ENCODE results near the gene DUS3L.

Gene DUS3L

DNA sequence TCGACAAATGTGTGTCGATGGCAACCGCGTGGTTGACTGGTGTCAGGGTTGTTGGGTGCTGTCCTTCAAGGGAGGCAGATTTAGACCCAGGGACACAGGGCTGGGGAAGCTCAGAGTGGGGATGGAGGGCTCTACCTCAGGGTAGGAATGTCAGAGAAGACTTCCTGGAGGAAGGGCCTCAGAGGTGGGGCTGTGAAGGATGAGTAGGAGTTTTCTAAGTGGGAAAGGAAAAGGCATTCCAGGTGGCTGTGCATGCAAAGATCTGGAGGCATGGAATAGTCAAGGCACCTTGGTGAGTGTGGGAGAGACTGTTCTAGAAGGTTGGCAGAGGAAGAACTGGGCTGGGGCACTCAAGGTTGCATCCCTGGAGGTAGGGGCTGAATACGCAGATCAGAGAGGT, 15.9 kb upstream of the DUS3L start:
- TF ChIP-seq, protein P1, sequence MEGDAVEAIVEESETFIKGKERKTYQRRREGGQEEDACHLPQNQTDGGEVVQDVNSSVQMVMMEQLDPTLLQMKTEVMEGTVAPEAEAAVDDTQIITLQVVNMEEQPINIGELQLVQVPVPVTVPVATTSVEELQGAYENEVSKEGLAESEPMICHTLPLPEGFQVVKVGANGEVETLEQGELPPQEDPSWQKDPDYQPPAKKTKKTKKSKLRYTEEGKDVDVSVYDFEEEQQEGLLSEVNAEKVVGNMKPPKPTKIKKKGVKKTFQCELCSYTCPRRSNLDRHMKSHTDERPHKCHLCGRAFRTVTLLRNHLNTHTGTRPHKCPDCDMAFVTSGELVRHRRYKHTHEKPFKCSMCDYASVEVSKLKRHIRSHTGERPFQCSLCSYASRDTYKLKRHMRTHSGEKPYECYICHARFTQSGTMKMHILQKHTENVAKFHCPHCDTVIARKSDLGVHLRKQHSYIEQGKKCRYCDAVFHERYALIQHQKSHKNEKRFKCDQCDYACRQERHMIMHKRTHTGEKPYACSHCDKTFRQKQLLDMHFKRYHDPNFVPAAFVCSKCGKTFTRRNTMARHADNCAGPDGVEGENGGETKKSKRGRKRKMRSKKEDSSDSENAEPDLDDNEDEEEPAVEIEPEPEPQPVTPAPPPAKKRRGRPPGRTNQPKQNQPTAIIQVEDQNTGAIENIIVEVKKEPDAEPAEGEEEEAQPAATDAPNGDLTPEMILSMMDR (IDR thresholded peaks at IDR 0.05) = no peak

DNA sequence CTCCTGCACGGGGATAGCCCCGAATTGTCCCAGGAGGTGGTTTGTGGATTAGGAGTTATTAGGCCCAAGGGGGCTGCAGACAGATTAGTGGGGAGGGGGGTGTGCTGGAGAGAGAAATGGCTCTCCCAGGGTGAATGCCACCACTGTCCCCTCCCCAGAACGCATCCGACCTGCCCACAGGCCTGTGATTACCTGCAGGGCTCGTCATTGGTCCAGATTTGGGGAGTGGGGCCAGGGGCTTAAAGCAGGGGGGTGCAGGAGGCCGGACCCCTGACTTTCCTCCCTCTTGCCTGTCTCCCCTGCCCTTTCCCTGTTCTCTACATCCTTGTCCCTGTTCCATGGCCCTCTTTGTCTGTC, 15.1 kb upstream of the DUS3L start:
- TF ChIP-seq, protein P1 (IDR thresholded peaks at IDR 0.05) = peak; percentile 32; the same call in 1 of the 2 replicates

DNA sequence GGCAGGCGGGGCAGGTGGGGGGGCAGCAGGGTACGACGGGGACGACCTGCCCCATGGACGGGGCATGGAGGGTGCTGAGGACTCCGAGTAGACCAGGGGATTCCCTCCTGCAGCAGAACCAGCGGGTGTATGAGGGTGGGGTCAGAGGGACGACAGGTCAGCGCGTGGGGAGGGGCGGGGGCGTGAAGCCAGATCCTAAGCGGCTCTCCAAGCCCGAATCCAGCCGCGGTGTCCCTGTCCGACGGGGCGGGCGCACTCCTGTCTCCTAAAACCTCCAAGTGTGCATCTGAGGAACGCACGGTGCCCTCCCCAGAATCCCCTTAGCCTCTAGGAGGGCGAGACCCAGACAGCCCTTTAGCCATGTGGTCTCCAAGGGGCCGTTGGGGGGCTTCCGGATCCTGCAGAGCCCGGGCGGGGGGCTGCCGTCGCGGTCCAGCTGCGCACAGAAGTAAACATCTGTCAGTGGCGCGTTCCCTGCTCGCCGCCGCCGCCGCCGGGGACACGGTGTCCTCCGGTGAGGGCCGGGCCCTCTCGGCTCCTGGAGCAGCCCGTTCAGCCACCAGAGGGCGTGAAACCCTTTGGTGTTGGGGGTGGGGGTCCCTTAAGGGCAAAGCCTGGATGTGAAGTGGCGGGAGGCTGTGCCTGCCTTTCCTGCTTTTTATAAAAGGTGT, 14.6 kb upstream of the DUS3L start:
- TF ChIP-seq, protein P1 (IDR thresholded peaks at IDR 0.05) = peak; percentile 87

DNA sequence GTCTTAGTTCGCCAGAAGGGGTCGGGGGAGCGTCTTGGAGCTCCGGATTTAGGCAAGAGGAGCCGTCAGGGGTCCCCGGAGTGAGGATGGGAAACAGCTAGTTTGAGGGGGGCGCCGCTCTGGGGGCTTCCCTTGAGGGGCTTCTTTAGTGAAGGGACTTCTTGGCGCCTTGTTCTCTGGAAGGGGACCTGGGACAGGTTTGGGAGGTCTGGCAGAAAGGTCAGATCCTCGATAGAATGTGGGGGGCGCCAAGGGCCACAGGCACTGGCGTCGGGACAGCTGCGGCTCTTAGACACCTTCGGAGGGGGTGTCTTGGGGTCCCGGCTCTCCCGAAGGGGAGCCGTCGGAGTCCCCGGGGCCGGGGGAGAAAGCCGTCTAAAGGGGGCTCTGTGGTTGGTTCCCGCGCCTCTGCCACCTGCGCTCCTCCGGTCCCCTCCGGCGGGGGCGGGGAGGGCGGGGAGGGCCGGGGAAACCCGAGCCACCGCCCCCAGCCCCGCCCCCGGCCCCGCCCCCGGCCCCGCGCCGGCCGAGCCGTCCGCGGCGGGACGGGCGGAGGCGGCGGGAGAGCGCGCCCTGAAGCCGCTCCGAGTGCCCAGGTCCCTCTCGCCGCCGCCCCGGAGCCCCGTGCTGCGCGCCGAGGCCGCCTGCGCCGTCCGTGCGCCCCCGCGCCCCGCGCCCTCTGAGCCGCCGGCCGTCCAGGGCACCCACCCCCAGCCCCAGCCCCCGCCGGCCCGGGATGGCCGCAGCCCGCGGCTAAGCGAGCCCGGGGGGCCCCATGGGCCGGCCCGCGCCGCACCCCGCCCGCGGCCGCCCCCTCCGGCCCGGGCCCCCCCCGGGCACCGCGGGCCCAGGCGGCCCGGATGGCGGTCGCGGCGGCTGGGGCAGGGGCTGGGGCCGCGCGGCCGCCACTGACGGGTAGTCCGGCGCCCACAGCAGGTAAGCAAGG, 13.8 kb upstream of the DUS3L start, which contains the start of gene NRTN:
Gene NRTN (plus strand): TSS at position 552 of the 946 bp plus-strand sequence. CDS start 19,099 bp downstream, outside the sequence.
- TF ChIP-seq, protein P1 (IDR thresholded peaks at IDR 0.05) = no peak

DNA sequence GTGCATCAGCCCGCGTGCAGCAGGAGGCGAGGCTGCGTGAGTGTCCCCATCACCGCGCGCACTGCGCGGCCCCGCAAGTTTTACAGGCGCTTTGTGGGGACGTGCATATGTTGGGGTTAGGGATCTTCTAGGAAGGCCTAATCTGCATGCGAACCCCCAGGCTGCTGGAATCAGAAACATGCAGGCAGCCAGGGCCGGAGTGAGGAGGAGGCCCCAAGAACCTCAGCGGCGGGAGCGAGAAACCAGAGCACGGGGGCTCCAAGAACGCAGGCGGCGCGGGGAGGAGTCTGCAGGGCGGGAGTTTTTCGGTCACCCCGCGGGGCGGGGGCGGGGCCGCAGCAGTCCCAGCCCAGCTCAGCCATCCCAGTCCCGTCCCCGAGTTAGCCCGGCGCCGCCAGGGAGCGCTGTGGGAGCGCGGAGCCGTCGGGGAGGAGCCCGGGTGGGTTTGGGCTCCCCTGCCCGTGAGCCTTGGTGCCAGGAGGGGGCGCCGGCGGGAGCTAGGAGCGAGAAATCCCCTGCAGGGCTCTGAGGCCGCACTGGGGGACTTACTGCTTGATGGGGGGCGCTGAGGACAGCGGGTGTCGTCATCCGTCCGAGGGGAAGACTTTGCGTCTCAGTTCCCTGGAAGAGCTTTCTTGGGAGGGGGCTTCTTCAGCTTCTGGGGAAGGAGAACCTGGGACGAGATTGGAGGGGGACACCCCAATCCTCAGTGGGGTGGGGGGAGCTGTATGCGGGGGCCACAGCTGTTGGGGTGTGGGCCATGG, 13.0 kb upstream of the DUS3L start:
- TF ChIP-seq, protein P1 (IDR thresholded peaks at IDR 0.05) = peak; percentile 97

DNA sequence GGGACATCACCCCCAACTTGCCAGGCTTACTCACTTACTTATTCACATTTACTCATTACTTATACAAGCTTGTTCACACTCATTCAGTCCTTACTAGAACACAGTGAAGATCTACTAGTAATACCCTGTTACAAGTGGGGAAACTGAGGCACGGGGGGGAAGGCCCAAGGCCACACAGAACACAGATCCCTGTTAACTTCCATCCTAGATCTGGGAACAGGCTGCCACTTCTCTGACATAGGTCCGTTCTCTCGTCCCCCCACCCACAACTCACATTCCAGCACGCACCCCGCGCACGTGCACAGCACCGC, 12.4 kb upstream of the DUS3L start:
- TF ChIP-seq, protein P1 (IDR thresholded peaks at IDR 0.05) = no peak

All from LNCAP (cell line).